ENCODE measurements around the gene KBTBD4.
A peak's percentile ranks its signal among the peaks of the same experiment; 100 is the strongest.

The KBTBD4 gene

DNA sequence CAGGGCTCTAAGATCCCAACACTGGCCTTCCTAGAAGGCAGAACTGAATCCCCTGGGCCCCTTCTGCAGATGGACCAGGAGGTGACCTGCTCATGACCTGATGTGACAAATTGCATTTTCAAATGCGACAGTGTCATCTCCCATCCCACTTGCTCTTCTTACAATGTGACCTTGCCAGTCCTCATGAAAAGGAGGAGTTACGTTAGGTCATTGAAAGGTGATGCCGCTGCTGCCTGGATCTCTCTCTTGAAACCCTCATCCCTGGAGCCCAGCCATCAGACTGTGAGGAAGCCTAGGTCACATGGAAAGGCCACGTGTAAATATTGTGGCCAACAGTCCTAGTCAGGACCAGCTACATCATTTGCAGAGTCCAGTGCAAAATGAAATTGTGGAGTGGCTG lies 21.1 kb upstream of the KBTBD4 start:
- TF ChIP-seq, protein P1, sequence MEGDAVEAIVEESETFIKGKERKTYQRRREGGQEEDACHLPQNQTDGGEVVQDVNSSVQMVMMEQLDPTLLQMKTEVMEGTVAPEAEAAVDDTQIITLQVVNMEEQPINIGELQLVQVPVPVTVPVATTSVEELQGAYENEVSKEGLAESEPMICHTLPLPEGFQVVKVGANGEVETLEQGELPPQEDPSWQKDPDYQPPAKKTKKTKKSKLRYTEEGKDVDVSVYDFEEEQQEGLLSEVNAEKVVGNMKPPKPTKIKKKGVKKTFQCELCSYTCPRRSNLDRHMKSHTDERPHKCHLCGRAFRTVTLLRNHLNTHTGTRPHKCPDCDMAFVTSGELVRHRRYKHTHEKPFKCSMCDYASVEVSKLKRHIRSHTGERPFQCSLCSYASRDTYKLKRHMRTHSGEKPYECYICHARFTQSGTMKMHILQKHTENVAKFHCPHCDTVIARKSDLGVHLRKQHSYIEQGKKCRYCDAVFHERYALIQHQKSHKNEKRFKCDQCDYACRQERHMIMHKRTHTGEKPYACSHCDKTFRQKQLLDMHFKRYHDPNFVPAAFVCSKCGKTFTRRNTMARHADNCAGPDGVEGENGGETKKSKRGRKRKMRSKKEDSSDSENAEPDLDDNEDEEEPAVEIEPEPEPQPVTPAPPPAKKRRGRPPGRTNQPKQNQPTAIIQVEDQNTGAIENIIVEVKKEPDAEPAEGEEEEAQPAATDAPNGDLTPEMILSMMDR (IDR thresholded peaks at IDR 0.05; ENCODE audit: low read length, missing control alignments) = no peak
- no peak overlapping the region for H3K4me3 ChIP-seq (replicated peaks; ENCODE audit: low read depth, low read length)
- DNase-seq (ENCODE audit: low read depth) = no peak

DNA sequence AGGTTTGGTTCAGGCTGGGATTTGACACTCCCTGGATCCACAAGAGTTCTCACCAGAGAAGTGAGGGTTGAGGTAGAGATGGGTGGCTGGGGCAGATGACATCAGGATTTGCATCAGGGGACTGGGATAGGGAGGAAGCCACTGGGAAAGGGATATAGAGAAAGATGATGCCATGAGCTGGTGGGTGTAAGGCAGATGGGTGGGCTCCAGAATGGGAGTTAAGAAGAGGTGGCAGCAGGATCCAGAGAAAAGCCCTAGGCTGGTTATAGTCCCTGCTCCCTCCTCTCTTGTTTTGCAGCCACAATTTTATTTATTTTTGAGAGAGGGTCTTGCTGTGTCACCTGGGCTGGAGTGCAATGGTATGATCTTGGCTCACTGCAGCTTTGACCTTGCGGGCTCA lies 17.2 kb upstream of the KBTBD4 start:
- DNase-seq (ENCODE audit: low read depth) = no peak
- TF ChIP-seq, protein P1 (IDR thresholded peaks at IDR 0.05; ENCODE audit: low read length, missing control alignments) = no peak
- H3K4me3 ChIP-seq (replicated peaks; ENCODE audit: low read depth, low read length) = no peak overlapping the region

DNA sequence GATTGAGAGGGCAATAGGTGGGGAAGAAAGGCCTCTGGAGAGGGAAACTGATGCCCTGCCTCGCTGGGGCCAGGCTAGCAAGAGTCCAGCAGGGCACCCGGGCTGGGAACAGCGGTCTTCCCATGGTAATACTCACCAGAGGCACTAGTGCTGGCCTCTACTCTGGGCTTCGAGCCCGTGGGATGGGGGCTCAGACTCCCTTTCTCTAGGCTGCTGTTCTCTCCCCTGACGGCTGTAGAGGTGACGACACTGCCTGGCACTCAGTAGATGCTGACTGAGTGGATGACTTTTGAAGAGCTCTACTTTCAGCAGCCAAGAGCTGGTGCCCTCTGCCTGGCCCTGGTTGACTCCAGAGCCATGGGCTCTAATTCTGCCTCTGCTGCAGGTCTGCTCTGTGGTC lies 16.3 kb upstream of the KBTBD4 start:
- DNase-seq (ENCODE audit: low read depth) = no peak
- TF ChIP-seq, protein P1 (IDR thresholded peaks at IDR 0.05; ENCODE audit: low read length, missing control alignments) = no peak
- no peak overlapping the region for H3K4me3 ChIP-seq (replicated peaks; ENCODE audit: low read depth, low read length)

DNA sequence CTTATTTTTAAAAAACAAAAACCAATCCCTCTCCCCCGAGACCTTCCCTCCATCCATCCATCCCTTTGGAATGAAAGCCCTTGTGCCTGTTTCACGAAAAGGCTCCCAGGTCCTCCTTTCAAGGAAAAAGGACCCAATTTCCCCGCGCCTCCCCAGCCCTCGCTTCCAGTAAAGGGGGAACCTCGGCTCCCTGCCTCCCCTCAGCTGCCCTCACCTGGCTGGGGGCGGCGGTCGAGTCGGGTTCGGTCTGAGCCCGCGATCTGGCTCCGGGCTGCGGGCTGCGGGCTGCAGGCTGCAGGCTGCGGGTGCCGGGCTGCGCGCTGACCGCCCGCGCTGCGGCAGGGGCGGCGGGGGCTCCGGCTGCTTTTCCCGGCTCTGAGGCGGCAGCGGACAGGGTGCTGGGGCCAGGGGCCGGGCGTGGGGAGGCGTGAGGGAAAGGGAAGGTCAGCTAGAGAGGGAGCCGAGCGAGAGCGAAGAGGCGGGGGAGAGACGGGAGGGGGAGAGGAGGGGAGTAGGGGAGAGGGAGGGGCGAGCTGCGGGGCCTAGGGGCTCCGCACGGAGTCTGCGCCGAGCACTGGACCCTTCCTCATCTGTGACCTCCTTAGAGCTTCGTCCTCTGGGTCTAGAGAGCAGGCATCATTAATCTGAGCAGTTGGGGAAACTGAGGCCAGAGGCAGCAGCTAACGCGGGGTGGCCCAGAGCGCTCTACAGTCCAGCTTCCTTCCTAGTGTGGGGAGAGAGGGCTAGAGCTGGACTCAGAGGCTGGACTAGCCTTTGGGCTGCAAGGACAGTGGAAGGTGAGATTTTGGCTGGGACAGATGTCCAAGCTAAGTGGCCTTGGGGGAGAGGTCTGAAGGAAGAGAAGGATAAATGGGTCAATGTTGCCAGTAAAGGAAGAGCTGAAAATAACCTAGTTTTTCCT lies 15.4 kb upstream of the KBTBD4 start, which contains the start of gene C1QTNF4:
Gene C1QTNF4 (minus strand): TSS at position 478 of the 922 bp plus-strand sequence. CDS start 3,601 bp downstream, outside the sequence.
- TF ChIP-seq, protein P1 (IDR thresholded peaks at IDR 0.05; ENCODE audit: low read length, missing control alignments) = no peak
- DNase-seq (ENCODE audit: low read depth) = no peak
- peak within 1 kb of the TSS; percentile 29 for H3K4me3 ChIP-seq (replicated peaks; ENCODE audit: low read depth, low read length)

DNA sequence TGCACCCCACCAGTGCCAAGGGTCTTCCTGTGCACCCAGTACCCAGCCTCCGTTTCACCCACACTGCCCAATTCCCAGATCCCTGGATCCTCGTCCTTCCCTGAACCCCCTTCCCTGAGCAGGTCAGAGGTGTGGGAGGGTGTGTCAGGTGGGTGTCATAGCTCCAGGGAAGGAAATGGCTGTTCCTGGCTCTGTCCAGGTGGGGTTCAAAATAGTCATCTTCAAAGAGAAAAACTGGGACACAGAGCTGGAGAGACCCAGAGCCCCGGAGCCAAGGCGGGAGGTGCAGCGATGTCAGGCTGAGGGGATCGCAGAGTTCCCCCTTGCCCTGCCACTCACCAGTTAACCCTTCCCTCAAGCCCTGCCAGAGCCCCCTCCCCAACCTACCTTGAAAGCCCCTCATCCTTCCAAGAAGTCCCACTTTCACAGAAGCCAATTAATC lies 14.7 kb upstream of the KBTBD4 start:
- DNase-seq (ENCODE audit: low read depth) = no peak
- no peak overlapping the region for H3K4me3 ChIP-seq (replicated peaks; ENCODE audit: low read depth, low read length)
- TF ChIP-seq, protein P1 (IDR thresholded peaks at IDR 0.05; ENCODE audit: low read length, missing control alignments) = no peak

DNA sequence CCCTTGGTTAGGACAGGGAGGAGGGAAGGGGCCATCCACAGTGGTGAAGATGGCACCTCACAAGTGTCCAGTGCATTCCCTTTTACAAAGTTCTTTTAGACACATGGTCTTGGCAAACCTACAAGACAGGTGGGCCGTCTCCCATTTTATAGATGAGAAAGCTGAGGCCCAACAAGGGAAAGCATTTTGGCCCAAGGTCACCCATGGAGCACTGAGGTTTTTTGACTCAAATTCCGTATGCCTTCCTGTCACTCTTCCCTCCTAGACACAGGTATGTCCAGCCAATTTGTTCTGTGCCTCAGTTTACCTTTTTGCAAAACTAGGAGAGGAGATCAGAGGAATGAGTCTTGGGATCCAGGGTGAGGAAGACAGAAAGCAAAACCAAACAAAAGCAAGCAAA lies 14.2 kb upstream of the KBTBD4 start:
- DNase-seq (ENCODE audit: low read depth) = no peak
- TF ChIP-seq, protein P1 (IDR thresholded peaks at IDR 0.05; ENCODE audit: low read length, missing control alignments) = no peak
- no peak overlapping the region for H3K4me3 ChIP-seq (replicated peaks; ENCODE audit: low read depth, low read length)

Measured in fibroblast of pulmonary artery (primary cell).